NT2/D1 (cell line): Measurements from ENCODE around the gene PNKD.

ENCODE experiments used
- SUZ12 ChIP-seq: IDR thresholded peaks from 2 replicates; pipeline ENCODE4 v1.6.1; 2011; ENCODE audit not compliant: insufficient read length, insufficient read depth; ENCODE audit errors: extremely low read depth
- YY1 ChIP-seq: IDR thresholded peaks from 2 replicates; pipeline ENCODE4 v1.6.1; 2011; ENCODE audit not compliant: insufficient read length, insufficient read depth

DNA sequence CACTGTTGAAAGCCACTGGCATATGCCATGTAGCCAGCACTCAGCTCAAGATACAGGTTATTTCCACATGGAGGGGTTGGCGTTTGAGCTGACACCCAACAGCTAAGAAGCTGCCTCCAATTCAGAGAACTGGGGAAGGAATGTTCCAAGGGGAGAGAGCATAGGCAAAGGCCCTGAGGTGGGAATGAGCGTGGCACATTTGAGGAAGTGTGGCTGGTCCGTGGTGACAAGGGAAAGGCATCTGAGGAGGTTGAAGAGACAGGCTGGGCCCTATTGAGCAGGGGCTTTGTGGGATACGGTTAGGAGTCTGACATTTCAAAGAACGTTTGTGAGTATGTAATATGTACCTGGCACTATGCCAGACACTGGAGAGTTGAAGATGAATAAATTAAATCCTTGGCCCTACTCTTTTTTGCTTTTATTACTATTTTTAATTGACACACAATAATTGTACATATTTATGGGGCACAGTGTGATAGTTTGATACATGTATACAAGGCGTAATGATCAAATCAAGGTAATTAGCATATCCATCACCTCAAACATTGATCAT is 49.6 kb downstream of the PNKD start:
- no peak for TF ChIP-seq YY1
- no peak for TF ChIP-seq SUZ12
